NCI-H146 treated with DMSO at 0.1 percent for 48 hours (cell line): ENCODE results near the gene DEXI.

ENCODE experiments used
- DNase-seq: peaks from one replicate; lab custom pipeline; 2025; ENCODE audit not compliant: unreplicated experiment; lab: John Stamatoyannopoulos, UW

DEXI gene

GRCh38 chr16:10942352-10943063 is at the start of gene DEXI:
TSS of gene DEXI (minus strand) at chr16:10942468. CDS start at chr16:10942005, 463 bp downstream.
- peak; percentile 86 for DNase-seq

GRCh38 chr16:10990378-10990777 is 48.1 kb upstream of the DEXI start:
- DNase-seq, result no peak

- no peak for DNase-seq
These were observed 47.3 kb upstream of the DEXI start for GRCh38 chr16:10989559-10989958.

GRCh38 chr16:10988879-10989278 is 46.6 kb upstream of the DEXI start:
- DNase-seq, result no peak

GRCh38 chr16:10988164-10988803 is 46.0 kb upstream of the DEXI start:
- no peak for DNase-seq

- DNase-seq, result no peak
These were observed 45.3 kb upstream of the DEXI start for GRCh38 chr16:10987361-10988163.

- no peak for DNase-seq
These were observed 42.2 kb upstream of the DEXI start for GRCh38 chr16:10984509-10984908.

- no peak for DNase-seq
These were observed 40.9 kb upstream of the DEXI start for GRCh38 chr16:10983159-10983558.

- no peak for DNase-seq
These were observed 40.3 kb upstream of the DEXI start for GRCh38 chr16:10982465-10983150.

- no peak for DNase-seq
These were observed 39.5 kb upstream of the DEXI start for GRCh38 chr16:10981697-10982216.

- no peak for DNase-seq
These were observed 38.5 kb upstream of the DEXI start for GRCh38 chr16:10980813-10981212.

- no peak for DNase-seq
These were observed 37.7 kb upstream of the DEXI start for GRCh38 chr16:10979717-10980601.

- DNase-seq, result no peak
These were observed 36.7 kb upstream of the DEXI start for GRCh38 chr16:10978871-10979446.

GRCh38 chr16:10978124-10978523 is 35.9 kb upstream of the DEXI start:
- no peak for DNase-seq

GRCh38 chr16:10976634-10977033 is 34.4 kb upstream of the DEXI start:
- DNase-seq, result no peak

- no peak for DNase-seq
These were observed 30.7 kb upstream of the DEXI start for GRCh38 chr16:10972819-10973464.

- no peak for DNase-seq
These were observed 30.0 kb upstream of the DEXI start for GRCh38 chr16:10972108-10972818.

GRCh38 chr16:10971560-10971961 is 29.3 kb upstream of the DEXI start:
- DNase-seq, result peak; percentile 60

GRCh38 chr16:10970065-10970464 is 27.8 kb upstream of the DEXI start:
- no peak for DNase-seq
